SIG-M5 treated with dmso at 0.1 percent for 504 hours (cell line): ENCODE data around the gene MEF2B.
"Not testable (repeated sequence)": the region's sequence is repeated elsewhere in the genome, so short reads cannot be mapped to it uniquely, and the experiment has no call there.

ENCODE experiments used
- DNase-seq: peaks from one replicate; lab custom pipeline; 2025; ENCODE audit not compliant: unreplicated experiment; lab: John Stamatoyannopoulos, UW

Gene MEF2B

DNA sequence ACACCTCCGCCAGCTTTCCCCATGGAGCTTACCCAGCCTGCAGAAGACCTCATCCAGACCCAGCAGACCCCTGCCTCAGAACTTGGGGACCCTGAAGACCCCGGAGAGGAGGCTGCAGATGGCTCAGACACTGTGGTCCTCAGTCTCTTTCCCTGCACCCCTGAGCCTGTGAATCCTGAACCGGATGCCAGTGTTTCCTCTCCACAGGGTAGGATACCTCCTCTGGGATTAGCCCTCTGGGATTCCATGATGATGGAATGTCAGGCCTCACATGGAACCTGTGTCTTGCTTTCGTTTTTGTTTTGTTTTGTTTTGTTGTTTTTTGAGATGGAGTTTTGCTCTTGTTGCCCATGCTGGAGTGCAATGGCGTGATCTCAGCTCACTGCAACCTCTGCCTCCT lies 23.9 kb upstream of the MEF2B start:
- DNase-seq: no peak

DNA sequence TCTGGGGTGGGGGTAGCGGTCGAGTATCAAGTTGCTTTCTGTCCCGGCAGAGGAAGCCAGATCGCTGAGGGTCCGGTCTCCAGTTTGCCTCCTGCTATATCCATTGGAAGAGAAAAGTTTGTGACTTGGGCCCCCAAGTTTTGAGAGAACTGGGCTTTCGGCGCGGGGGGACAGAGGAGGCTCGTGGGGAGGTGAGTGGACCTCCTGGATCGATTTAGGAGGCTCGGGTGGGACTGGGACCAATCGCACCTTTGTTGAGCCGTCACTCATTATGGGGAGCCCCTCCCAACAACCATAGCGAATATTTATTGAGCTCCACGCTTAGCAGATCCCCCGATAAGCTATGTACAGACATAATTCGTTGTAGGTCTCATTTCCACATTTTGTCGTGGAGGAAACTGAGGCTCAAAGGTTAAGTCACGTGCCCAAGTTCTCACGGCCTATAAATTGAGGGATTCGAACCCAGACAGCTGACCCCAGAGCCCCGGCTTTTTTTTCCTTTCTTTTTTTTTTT lies 22.9 kb upstream of the MEF2B start:
- DNase-seq: no peak

DNA sequence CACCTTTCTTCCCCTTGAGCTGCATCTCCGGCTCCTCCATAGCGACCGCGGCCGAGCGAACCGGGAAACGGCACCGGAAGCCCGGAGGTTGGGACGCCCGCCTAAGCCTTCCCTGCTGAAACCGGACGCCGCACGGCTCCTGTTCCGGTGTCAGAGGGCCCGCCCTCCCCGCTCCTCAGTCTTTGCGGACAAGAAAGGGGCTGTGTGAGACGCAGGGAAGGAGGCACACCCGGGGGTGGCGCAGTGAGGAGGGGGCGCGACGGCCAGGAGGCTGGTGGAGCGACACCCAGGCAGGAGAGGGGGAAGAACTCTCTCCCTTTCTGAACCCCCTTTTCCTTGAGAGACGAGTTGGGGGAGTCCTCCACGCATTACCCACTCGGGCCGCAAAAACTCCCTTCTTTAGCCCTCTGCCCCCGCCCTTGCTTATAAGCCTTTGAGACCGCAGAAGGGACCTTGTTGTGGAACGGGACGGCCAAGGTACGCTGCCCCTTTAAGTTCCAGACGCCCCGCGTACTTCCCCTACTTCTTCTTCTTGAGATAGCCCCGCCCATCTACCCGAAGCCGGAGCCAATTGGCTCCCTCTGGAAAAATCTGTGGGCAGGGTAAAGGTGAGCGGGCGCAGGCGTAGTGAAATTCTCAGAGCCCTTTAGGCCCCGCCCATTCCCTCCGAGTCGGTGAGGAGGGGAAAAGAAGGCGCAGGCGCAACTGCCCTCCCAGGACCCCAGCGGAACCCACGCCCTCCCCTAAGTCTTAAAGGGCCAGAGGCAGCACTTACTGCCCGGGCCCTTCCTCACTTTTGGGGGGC lies 22.2 kb upstream of the MEF2B start, which contains the start of the genes BORCS8 and RFXANK:
Gene BORCS8, minus strand, starts transcription at position 75 of the 805 bp plus-strand sequence. Its CDS starts 35 bp downstream, at position 40.
Gene RFXANK, plus strand, starts transcription at position 181 of the 805 bp plus-strand sequence. CDS start 1,689 bp downstream, outside the sequence.
- peak; percentile 99 for DNase-seq

DNA sequence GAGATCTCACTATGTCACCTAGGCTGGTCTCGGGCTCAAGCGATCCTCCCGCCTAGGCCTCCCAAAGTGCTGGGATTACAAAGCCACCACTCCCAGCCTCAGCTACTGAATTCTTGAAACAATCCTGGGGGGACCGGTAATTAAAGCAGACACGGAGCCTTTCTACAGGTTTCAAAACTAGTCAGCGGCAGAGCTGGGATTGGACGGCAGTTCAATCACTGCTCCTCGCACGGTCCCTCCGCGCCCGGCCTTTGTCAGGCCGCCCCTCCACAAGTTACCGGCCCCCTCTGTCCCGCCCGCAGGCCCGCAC lies 21.7 kb upstream of the MEF2B start:
- no peak for DNase-seq

DNA sequence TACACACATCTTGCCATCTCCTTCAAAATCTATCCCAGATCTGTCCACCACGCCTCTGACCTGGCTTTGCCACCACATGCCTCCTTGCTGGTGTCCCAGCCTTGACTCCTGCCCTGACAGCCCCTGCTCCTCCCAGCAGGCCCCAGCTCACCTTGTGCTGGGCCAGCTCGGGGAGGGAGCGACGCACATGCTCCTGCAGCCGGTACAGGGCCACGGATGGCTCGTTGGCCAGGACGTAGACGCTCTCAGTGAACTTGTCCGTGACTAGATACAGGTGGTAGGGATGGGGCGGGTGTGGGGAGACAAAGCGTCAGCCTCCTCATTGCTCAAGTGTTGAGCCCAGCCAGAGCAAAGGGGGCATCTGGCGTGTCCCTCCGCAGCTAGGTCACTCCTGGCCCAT lies 16.7 kb upstream of the MEF2B start:
- DNase-seq: no peak

DNA sequence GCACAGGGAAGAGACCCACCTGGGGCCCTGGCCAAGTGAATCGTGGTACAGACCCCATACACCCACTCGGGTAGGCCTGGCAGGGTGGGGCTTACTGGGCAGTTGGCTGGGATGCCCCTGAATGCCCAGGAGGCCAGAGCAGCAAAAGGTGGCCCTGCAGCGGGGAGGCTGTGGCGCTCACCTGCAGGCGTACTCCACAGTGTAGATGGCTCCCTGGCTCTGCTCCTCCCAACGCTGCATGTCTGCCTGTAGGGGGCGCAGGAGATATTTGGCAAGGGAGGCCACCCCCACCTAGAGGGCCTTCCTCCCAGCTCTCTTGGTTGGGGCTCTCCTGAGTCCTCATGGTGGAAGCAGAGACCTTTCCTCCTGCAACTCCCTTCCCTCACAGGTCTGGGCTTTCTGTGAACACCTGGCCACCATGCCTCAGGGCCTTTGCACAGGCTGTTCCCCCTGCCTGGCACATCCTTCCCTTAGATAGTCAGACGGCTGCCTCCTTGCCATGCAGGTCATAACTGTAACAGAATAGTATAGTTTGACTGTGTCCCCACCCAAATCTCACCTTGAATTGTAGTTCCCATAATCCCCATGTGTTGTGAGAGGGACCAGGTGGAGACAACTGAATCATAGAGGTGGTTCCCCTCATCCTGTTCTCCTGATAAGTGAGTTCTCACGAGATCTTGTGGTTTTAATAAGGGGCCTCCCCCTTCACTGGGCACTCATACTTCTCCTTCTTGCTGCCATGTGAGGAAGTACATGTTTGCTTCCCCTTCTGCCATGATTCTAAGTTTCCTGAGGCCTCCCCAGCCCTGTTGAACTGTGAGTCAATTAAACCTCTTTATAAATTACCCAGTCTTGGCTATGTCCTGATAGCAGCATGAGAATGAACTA lies 16.0 kb upstream of the MEF2B start:
- DNase-seq: peak; percentile 45

DNA sequence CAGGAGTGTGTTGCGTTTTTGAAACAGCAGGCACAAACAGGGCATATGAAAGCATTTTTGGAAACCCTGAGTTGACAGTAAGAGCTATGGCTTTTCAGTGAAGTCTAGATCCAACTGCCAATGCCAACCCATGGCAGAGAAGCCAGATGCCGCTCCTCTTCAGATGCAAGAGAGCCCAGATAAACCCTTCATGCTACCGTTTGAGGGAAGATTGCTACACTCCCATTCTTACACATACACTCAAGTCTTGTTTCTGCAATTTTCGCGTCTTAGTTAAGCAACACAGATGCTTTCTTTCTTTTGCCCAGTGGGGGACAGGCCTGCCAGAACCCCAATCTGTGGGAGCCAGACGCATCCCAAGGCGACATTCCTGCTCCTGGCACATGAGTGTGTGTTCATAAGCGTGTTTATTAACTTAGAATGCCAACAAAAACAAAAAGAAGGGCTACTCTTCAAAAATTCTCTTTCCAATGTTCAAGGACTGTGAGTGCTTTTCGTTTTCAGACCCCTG lies 11.5 kb upstream of the MEF2B start:
- DNase-seq: peak; percentile 32

DNA sequence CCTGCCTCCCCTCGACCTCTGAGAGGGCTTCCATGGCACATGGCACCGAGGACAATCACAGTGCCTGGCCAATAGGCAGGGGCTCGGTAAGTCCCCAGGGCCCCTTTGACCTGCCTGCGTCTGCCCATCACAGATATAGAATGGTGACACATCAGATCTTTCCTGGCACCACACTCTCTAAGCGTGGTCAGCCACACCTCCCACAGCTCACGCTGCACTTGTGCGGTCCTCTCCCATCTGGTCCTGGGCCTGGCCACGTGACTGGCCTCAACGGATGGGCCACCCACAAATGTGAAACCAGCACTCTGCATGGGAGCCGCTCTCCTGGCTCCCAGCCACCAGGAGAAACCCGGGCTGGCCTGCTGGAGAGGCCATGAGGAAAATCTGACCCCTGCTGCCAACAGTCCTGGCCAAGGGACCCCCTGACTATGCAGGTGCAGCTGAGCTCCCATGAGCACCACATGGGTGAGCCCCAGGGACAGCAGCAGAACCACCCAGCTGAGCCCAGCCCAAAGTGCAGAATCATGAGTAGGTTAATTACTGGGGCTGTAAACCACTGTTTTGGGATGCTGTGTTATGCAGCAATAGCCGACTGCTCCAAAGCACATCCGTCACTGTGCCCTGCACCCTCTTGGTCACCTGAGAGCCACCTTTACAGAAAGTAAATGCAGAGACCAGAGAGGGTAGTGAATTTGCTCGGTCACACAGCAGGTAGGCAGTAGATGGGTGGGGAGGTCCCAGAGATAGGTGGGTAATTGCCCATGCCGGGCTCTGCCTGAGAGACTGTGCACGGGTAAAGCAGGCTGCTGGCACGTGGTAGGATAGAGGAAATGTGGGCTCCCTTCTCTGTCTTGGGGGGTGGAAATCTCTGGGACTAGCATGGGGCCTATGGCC lies 9.7 kb upstream of the MEF2B start:
- DNase-seq: no peak

DNA sequence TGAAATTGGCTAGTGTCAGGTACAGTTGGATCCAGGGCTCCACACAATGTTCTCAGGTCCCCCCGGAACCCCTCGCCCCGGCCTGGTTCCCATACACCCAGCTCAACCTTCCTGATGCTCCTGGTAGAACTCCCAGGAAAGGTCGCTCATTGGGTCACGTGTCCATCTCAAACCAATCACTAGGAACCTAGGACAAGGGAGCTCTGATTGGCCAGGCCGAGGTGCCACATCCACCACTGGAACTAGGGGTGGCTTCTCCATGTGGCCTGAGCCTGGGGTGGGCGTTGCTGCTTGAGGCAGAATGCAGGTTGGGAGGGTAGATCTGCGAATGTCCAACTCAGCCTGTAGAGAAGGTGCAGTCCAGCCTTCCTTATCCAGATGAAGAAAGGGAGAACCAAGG lies 6.9 kb upstream of the MEF2B start:
- no peak for DNase-seq

DNA sequence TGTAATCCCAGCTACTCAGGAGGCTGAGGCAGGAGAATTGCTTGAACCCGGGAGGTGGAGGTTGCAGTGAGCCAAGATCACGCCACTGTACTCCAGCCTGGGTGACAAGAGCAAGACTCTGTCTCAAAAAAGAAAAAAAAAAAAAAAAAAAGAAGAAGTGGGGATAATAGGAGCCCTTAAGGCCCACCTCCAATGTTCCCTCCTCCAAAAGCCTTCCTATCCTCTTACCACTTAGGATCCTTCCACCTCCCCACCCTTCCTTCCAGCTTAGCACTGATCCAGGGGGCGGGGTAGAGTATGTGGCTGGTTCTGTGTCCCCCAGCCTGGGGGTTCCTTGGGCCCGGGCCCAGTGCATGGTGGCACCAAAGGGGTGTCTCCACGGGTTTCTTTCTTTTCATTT lies 3.2 kb upstream of the MEF2B start:
- not testable (repeated sequence) for DNase-seq

DNA sequence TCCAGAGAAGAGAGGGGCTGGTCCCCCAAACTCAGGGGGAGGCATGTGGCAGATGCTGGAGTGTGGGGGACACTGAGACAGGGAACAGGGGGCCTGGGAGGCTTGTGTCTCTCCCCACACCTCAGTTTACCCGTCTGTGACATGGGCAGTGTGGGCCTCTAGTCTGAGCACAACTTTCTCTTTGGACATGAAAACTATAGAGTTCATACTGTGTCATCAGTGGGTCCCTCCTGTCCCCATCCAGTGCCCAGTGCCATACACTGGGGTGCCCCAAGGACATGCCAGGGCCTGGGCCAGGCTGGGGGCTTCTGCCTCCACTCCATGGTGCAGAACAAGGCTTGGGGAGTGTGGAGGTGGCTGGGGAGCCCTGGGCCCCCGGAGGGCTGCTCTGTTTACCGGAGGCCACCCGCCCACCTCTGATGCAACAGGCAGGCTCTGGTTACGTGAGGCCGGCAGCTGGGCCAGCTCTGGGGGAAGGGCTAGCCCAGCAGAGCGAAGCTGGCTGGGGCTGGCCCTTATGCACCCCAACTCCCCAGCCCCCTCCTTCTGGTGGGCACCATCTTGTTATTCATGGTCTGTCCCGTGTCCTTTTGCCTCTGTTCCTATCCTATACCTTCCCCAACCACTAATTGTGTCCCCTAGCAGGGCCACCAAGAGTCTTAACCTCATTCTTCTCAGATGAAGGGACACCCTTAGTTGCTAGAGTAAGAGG lies 1.9 kb upstream of the MEF2B start:
- DNase-seq: peak; percentile 58

DNA sequence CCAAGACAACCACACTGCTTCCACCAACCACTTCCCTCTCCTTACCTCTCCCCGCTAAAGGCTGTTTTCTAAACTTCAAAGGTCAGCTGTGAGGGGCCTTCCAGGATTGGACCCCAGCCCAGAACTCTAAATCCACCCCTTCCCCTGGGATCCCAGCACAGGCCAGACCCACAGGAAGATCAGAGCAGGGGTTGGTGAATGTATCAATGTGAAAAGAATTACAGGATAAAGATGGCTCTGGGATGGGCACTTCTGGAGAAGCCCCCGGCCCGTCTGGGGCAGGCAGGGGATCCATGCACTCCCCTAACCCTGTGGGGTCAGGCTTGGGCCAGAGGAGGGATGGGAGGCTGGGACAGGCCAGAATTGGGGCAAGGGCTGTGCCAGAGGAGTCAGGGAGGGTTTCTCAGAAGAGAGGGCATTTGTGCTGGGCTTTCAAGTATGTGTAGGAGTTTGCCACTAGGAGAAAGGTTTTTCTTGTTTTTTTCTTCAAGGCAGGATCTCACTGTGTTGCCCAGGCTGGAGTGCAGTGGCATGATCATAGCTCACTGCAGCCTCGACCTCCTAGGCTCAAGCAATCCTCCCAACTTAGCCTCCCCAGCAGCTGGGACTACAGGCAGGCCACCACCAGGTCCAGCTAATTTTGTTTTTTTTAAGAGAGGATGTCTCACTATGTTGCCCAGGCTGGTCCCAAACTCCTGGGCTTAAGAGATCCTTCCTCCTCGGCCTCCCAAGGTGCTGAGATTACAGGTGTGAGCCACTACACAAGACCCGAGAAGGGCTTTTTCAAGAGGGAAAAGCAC lies 1.0 kb upstream of the MEF2B start:
- DNase-seq: no peak

DNA sequence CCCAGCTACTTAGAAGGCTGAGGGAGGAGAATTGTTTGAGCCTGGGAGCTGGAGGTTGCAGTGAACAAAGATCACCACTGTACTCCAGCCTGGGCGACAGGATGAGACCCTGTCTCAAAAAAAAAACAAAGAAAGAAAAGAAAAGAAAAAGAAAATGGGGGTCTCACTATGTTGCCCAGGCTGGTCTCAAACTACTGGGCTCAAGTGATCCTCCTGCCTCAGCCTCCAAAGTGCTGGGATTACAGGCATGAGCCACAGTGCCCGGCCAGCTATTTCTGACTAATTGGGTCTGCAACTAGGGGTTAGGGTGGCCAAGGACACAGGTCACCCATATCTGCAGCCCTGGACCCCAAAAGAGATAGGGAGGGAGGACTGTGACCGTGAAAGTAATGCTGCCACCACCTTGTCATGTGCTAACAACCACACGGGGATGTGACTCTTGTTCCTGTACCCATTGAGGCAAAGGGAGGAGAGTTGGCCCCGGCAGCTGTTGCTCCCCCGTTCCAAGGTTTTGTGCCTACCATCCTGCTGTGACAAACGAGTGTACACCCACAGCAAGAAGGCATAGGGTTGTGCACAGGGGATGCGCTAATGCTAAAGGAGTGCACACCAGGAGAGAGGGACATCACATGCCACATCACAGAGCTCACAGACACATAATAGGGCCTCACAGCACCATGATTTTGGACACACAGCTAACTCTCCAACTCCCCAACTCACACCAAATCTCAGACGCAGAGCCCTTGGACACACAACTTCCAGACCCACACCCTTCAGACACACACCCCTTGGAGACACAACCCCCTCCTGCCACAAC lies 619 bp downstream of the MEF2B start:
- no peak for DNase-seq

DNA sequence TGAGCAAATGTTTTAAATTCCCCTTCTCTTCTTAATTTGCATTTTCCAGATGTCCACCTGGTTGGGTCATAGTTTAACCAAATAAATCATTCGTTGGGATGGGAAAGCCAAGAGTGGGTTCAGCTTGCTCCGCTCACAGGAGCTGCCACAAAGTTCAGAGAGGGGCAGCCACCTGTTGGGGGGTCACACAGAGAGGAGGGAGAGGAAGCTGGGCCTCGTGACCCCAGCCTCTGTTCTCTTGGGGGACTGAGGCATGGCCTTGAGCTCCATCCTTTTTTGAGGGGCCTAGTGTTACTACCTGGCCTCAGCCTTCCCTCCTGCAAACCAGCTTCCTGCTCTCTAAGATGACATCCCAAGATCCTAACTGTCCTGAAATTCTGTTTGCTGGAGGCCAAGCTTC lies 2.5 kb downstream of the MEF2B start:
- DNase-seq: no peak

DNA sequence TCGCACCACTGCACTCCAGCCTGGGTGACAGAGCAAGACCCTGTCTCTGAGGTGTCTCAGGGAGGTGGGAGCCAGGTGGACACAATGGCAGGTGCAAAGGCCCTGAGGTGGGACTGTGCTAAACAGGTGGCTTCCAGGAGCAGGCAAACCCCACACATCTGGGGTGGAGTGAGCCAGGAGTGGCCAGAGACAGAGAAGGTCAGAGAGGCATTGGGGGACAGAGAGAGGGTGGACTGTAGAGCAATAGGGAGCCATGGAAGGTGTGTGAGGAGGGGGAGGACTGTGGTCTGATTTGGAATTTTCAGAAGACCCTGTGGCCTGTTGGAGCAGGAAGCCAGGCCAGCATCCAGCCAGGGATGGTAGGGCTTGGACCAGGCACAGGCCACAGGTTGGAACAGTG lies 4.7 kb downstream of the MEF2B start:
- DNase-seq: no peak

DNA sequence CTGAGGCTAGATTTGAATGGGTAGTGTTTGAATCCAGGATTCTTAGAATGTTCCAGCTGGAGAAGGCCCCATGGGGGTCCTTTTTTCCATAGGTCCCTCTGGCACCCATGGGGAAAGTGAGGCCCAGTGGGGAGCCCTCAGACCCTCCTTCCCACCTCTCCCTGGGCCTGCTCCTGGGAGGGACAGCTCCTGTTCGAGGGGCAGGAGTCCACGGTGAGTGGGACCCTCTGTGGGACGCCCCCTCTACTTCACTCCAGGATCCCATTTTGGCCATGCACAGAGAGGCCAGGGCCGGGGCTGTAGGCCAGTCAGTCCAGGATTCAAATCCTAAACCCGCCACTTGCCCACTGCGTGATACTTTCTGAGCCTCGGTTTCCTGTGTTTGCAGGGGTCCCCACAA lies 7.6 kb downstream of the MEF2B start:
- no peak for DNase-seq

DNA sequence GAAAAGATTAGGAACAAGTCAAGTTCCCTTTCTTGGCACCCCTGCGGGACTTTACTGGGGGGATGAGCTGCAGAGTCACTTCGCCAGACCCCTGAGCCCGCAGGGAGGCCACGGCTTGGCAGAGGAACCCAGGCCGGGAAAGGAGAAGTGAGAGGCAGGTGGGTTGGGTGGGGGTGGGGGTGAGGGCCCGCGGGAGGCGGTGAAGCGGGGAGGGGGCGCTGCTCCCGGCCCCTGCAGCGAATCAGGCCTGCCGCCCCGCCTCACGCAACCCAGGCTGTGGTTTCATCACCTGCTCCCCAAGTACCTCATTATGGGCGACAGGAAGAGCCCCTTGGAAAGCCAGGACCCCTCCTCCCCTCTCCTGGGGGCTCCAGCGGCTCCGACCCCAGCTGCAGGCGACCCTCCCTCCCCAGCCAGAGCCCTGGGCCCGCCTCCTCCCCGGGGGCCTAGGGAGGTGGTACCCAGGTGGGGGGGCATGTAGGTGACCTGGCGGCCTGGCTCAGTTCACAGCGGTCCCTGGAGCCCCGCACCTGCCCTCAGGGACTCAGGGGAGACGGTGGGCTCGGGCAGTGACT lies 9.5 kb downstream of the MEF2B start:
- DNase-seq: no peak

DNA sequence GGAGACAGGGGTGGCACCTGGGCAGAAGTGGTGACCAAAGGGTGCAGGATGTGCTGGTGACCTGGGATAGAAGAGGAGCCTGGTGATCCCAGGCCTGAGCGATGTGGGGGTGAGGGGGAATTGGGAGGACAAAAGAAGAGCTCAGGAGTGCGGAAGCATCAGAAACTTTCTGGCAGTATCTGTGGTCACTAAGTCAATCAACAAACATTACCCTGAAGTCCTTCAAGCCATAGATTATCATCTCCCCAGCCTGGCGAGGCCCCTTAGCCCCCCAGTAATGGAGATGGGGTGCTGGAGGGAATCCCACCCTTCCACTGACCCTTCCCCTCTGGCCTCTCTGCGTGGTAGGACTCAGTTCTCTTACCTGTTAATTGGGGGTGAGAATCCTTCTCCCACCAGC lies 10.5 kb downstream of the MEF2B start:
- no peak for DNase-seq
